Measurements from ENCODE around the gene EPS8. TPM values are rescaled to one million over a fixed set of nuclear protein-coding genes. Genes with fewer than 3 reads are reported as not detected.

EPS8 gene
- polyA plus RNA-seq, 3 donors = 4.1 to 4.8 (median 4.3) TPM

DNA sequence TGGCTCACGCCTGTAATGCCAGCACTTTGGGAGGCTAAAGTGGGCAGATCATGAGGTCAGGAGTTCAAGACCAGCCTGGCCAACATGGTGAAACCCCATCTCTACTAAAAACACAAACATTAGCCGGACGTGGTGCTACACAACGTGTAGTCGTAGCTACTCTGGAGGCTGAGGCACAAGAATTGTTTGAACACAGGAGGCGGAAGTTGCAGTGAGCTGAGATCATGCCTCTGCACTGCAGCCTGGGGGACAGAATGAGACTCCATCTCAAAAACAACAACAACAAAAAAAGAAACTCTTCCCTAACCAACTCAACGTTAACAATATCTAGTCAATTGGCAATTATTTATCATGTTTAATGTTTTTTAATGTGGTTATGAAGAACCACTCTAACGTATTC, 89.3 kb downstream of the EPS8 start:
- Histone ChIP-seq H3K79me2 (ENCODE audit: insufficient read depth, low read length) (no peaks in the 10 kb centered on the region), H3K27ac (ENCODE audit: low read depth in 1 of 2, low read length in 2 of 2) (peak overlapping the region; percentile 37 to 83), H2AFZ (ENCODE audit: insufficient read depth, low read depth, low read length, poor library complexity, severe bottlenecking) (no peak overlapping the region), H3K27me3 (ENCODE audit: control insufficient read depth in 2 of 2, insufficient read depth in 2 of 2, low read length in 2 of 2) (no peaks in the 10 kb centered on the region), H3K9ac (ENCODE audit: insufficient read depth, low read length, poor library complexity, severe bottlenecking) (no peak overlapping the region), H3K4me2 (replicated peaks; ENCODE audit: extremely low read depth, low read length, poor library complexity, severe bottlenecking) (peak overlapping the region; percentile 27), H3K36me3 (replicated peaks in 1 of 2; ENCODE audit: control insufficient read depth in 1 of 2, insufficient read depth in 2 of 2, low read length in 2 of 2) (no peaks in the 10 kb centered on the region), H3K9me3 (replicated peaks in 1 of 2; ENCODE audit: control insufficient read depth in 1 of 2, insufficient read depth in 1 of 2, low read length in 2 of 2) (no peaks in the 10 kb centered on the region), H4K20me1 (ENCODE audit: insufficient read depth, low read length) (no peaks in the 10 kb centered on the region), H3K4me3 (replicated peaks in 1 of 3; ENCODE audit: low read depth in 2 of 3, low read length in 3 of 3) (peak overlapping the region in 1 of 3 experiments; percentile 8), H3K4me1 (ENCODE audit: control insufficient read depth in 1 of 2, insufficient read depth in 2 of 2, low read length in 2 of 2) (peaks cover 50 to 58% of the 10 kb centered on the region in 2 donors)
- H3K4me3 Mint-ChIP-seq = no peak overlapping the region
- TF ChIP-seq, protein P1, sequence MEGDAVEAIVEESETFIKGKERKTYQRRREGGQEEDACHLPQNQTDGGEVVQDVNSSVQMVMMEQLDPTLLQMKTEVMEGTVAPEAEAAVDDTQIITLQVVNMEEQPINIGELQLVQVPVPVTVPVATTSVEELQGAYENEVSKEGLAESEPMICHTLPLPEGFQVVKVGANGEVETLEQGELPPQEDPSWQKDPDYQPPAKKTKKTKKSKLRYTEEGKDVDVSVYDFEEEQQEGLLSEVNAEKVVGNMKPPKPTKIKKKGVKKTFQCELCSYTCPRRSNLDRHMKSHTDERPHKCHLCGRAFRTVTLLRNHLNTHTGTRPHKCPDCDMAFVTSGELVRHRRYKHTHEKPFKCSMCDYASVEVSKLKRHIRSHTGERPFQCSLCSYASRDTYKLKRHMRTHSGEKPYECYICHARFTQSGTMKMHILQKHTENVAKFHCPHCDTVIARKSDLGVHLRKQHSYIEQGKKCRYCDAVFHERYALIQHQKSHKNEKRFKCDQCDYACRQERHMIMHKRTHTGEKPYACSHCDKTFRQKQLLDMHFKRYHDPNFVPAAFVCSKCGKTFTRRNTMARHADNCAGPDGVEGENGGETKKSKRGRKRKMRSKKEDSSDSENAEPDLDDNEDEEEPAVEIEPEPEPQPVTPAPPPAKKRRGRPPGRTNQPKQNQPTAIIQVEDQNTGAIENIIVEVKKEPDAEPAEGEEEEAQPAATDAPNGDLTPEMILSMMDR (IDR thresholded peaks at IDR 0.05) = no peak
- H3K4me1 Mint-ChIP-seq = peaks cover 53% of the 10 kb centered on the region
- peaks cover 0 to 4% (median 0%) of the 10 kb centered on the region in 7 donors for H3K9me3 Mint-ChIP-seq
- DNase-seq = no peak
- H3K27ac Mint-ChIP-seq = peak overlapping the region; percentile 79 to 93 (median 90)
- H3K27me3 Mint-ChIP-seq (ENCODE audit: low read depth in 3 of 3) = peaks cover 0 to 3% (median 0%) of the 10 kb centered on the region in 3 donors
- 92% methylated on average over 4 of the region's 8 CpGs for WGBS (ENCODE audit: insufficient coverage)
- H3K36me3 Mint-ChIP-seq = no peaks in the 10 kb centered on the region
- intact Hi-C loops (cut with micrococcal nuclease) = loop anchor here in 1 of 2 donors (10.0 kb wide), 3 partner anchors 85 to 745 kb away; partner anchors contain the start of gene EPS8

DNA sequence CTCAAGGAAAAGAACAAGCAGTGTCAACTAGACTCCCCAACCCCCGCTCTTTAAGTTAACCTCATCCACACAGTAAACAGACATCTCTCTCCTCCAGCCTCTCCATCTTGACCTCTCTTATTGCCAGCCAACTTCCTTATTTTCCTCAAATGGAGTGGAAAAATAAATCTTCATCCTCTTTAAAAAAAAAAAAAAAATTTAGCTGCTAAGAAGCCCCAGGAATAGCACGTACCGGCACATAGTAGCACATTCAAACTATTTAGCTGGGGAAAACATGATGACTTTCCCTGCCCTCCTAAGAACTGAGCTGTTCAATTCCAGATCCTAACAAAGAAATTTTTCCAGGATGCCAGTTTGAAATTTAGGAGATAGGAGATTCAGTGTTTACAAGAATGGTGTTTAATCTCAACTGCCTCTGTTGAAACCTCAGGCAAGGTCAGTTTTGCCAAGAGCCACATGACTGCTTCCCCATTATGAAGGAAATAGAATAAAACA, 90.8 kb downstream of the EPS8 start:
- H3K27ac ChIP-seq (ENCODE audit: low read depth in 1 of 2, low read length in 2 of 2) = peak overlapping the region in 1 of 2 donors; percentile 83
- H3K27me3 Mint-ChIP-seq (ENCODE audit: low read depth in 3 of 3) = peaks cover 0 to 3% (median 0%) of the 10 kb centered on the region in 3 donors
- H3K4me2 ChIP-seq (replicated peaks; ENCODE audit: extremely low read depth, low read length, poor library complexity, severe bottlenecking) = peak overlapping the region; percentile 31
- no peaks in the 10 kb centered on the region for H3K79me2 ChIP-seq (ENCODE audit: insufficient read depth, low read length)
- peak overlapping the region; percentile 52 to 86 (median 79) for H3K27ac Mint-ChIP-seq
- peak in 2 of 3 donors; percentile 22 to 37 for DNase-seq
- no peak overlapping the region for H3K9ac ChIP-seq (ENCODE audit: insufficient read depth, low read length, poor library complexity, severe bottlenecking)
- intact Hi-C loops (cut with micrococcal nuclease) = loop anchor here in 1 of 2 donors (10.0 kb wide), 2 partner anchors 86 to 164 kb away; partner anchors contain the start of gene EPS8
- peaks cover 0 to 8% (median 0%) of the 10 kb centered on the region in 7 donors for H3K9me3 Mint-ChIP-seq
- peaks cover 0 to 3% of the 10 kb centered on the region in 2 donors for H3K9me3 ChIP-seq (replicated peaks in 1 of 2; ENCODE audit: control insufficient read depth in 1 of 2, insufficient read depth in 1 of 2, low read length in 2 of 2)
- no CpG with 5 or more reads among the region's 3 CpGs for WGBS (ENCODE audit: insufficient coverage)
- peaks cover 53% of the 10 kb centered on the region for H3K4me1 Mint-ChIP-seq
- H3K36me3 ChIP-seq (replicated peaks in 1 of 2; ENCODE audit: control insufficient read depth in 1 of 2, insufficient read depth in 2 of 2, low read length in 2 of 2) = no peaks in the 10 kb centered on the region
- TF ChIP-seq, protein P1 (IDR thresholded peaks at IDR 0.05) = no peak
- peak overlapping the region in 1 of 3 experiments; percentile 2 for H3K4me3 ChIP-seq (replicated peaks in 1 of 3; ENCODE audit: low read depth in 2 of 3, low read length in 3 of 3)
- H3K4me3 Mint-ChIP-seq = no peak overlapping the region
- H3K27me3 ChIP-seq (ENCODE audit: control insufficient read depth in 2 of 2, insufficient read depth in 2 of 2, low read length in 2 of 2) = no peaks in the 10 kb centered on the region
- H2AFZ ChIP-seq (ENCODE audit: insufficient read depth, low read depth, low read length, poor library complexity, severe bottlenecking) = peak overlapping the region; percentile 8
- H3K36me3 Mint-ChIP-seq = no peaks in the 10 kb centered on the region
- H3K4me1 ChIP-seq (ENCODE audit: control insufficient read depth in 1 of 2, insufficient read depth in 2 of 2, low read length in 2 of 2) = peaks cover 50 to 58% of the 10 kb centered on the region in 2 donors
- no peaks in the 10 kb centered on the region for H4K20me1 ChIP-seq (ENCODE audit: insufficient read depth, low read length)
